GM12878 (cell line): ENCODE results near the gene COIL. TPM values are rescaled to one million over a fixed set of nuclear protein-coding genes. Genes with fewer than 3 reads are reported as not detected.

Experiments
- ATAC-seq: fragments of 200-7000 bp; cut with Tn5 transposase; 3 replicates; pipeline ENCODE4 v1.9.1; 2020; ENCODE audit warnings: mild to moderate bottlenecking, moderate library complexity
- BruUV-seq: library from RNA; stranded (reverse); fragments of 400-500 nt; replicated peaks from 2 replicates; lab custom pipeline; 2021; lab: Mats Ljungman, UMichigan
- CTCF ChIA-PET: fragments of 300-600 bp; sonication (Branson Sonifier 250); formaldehyde crosslinking; extraction: SDS; loops from one replicate; lab custom pipeline; 2021; ENCODE audit warnings: inconsistent platforms; lab: Yijun Ruan, JAX
- POLR2A ChIA-PET: fragments of 350-600 bp; formaldehyde crosslinking; extraction: SDS; loops from one replicate; lab custom pipeline; 2021; ENCODE audit warnings: inconsistent platforms; lab: Charles Lee
- RAD21 ChIA-PET: fragments of 300-600 bp; sonication (Branson Sonifier 250); formaldehyde crosslinking; loops from one replicate; lab custom pipeline; 2023; ENCODE audit warnings: antibody characterized with exemption; ENCODE audit not compliant: unreplicated experiment; lab: Charles Lee
- SMC1A ChIA-PET: fragments of 300-600 bp; sonication (Branson Sonifier 250); formaldehyde crosslinking; loops from one replicate; lab custom pipeline; 2023; ENCODE audit not compliant: unreplicated experiment, uncharacterized antibody; lab: Charles Lee
- DNase-seq: peaks from one replicate; pipeline ENCODE4 v3.0.0-alpha.2; 2011; ENCODE audit warnings: low read depth, low spot score
- FAIRE-seq: peaks from 3 replicates; lab custom pipeline; 2011; peaks lifted over from hg19 to GRCh38; lab: Jason Lieb, UNC
- H2AFZ ChIP-seq: 2 replicates; pipeline ENCODE4 v1.6.0; 2011; ENCODE audit warnings: low read depth, low read length, control low read depth; ENCODE audit not compliant: control insufficient read depth
- H3K27ac ChIP-seq: 2 replicates; pipeline ENCODE4 v1.5.1; 2011; ENCODE audit warnings: control low read depth; ENCODE audit not compliant: control insufficient read depth, insufficient read depth
- H3K27me3 ChIP-seq, 2 experiments: replicated peaks in 1 of 2; 2 replicates each; pipeline versions ENCODE4 v1.6.0 to v1.6.1; 2011; ENCODE audit warnings: low read length in 1 of 2; ENCODE audit not compliant: control insufficient read depth in 2 of 2, insufficient read depth in 2 of 2
- H3K36me3 ChIP-seq, 2 experiments: 2 replicates each; pipeline ENCODE4 v1.5.1; 2011; ENCODE audit warnings: low read length in 1 of 2; ENCODE audit not compliant: control insufficient read depth in 2 of 2, insufficient read depth in 2 of 2
- H3K4me1 ChIP-seq: 2 replicates; pipeline ENCODE4 v1.6.1; 2011; ENCODE audit warnings: mild to moderate bottlenecking, low read length, moderate library complexity, mixed read lengths; ENCODE audit not compliant: control insufficient read depth, insufficient read depth
- H3K4me2 ChIP-seq: 2 replicates; pipeline ENCODE4 v1.6.0; 2011; ENCODE audit warnings: control low read depth; ENCODE audit not compliant: control insufficient read depth, insufficient read depth
- H3K4me3 ChIP-seq: fragments of 200-600 bp; sonication (generic); 2 replicates; pipeline ENCODE4 v1.5.1; 2016
- H3K79me2 ChIP-seq: 2 replicates; pipeline ENCODE4 v1.6.0; 2011; ENCODE audit warnings: low read length; ENCODE audit not compliant: control insufficient read depth, insufficient read depth
- H3K9ac ChIP-seq: 2 replicates; pipeline ENCODE4 v1.8.0; 2011; ENCODE audit warnings: low read length, control low read depth, mixed read lengths; ENCODE audit not compliant: control insufficient read depth, insufficient read depth
- H3K9me3 ChIP-seq: replicated peaks from 3 replicates; pipeline ENCODE4 v1.5.1; 2011; ENCODE audit warnings: mild to moderate bottlenecking, low read length; ENCODE audit not compliant: control insufficient read depth, insufficient read depth
- H4K20me1 ChIP-seq: 2 replicates; pipeline ENCODE4 v1.6.0; 2011; ENCODE audit not compliant: control insufficient read depth, insufficient read depth
- ATF7 ChIP-seq: fragments of 450-650 bp; IDR thresholded peaks from 2 replicates; pipeline ENCODE4 v1.6.1; 2016; ENCODE audit warnings: low read depth, mild to moderate bottlenecking
- ETV6 ChIP-seq, 2 experiments: fragments of 450-650 bp in 1 of 2; IDR thresholded peaks in 1 of 2; conservative IDR thresholded peaks in 1 of 2; 2 replicates each; pipeline ENCODE4 v1.6.1; 2014; ENCODE audit warnings: antibody characterized with exemption in 1 of 2, borderline replicate concordance in 1 of 2, low read depth in 1 of 2, mild to moderate bottlenecking in 1 of 2, moderate library complexity in 1 of 2
- IKZF1 ChIP-seq: fragments of 450-650 bp; conservative IDR thresholded peaks from 2 replicates; pipeline ENCODE4 v1.6.1; 2017; ENCODE audit warnings: antibody characterized with exemption, mild to moderate bottlenecking
- MEF2A ChIP-seq: IDR thresholded peaks from 2 replicates; pipeline ENCODE4 v1.6.1; 2011; ENCODE audit warnings: low read depth, mild to moderate bottlenecking, low read length, moderate library complexity; ENCODE audit not compliant: insufficient read depth
- MEF2B ChIP-seq: fragments of 450-650 bp; IDR thresholded peaks from 2 replicates; pipeline ENCODE4 v1.6.1; 2018; ENCODE audit warnings: mild to moderate bottlenecking, moderate library complexity; ENCODE audit not compliant: partially characterized antibody, poor library complexity, severe bottlenecking
- MYB ChIP-seq: fragments of 150-350 bp; IDR thresholded peaks from 2 replicates; pipeline ENCODE4 v1.6.1; 2014; ENCODE audit warnings: mild to moderate bottlenecking, low read depth, low read length, borderline replicate concordance
- NFXL1 ChIP-seq: fragments of 450-650 bp; IDR thresholded peaks from 2 replicates; pipeline ENCODE4 v1.6.1; 2017; ENCODE audit warnings: antibody characterized with exemption, mild to moderate bottlenecking, borderline replicate concordance
- NR2F1 ChIP-seq: fragments of 450-650 bp; conservative IDR thresholded peaks from 2 replicates; pipeline ENCODE4 v1.6.1; 2017; ENCODE audit warnings: mild to moderate bottlenecking
- PAX8 ChIP-seq: fragments of 450-650 bp; IDR thresholded peaks from 2 replicates; pipeline ENCODE4 v1.6.1; 2017; ENCODE audit warnings: mild to moderate bottlenecking, moderate library complexity
- TAF1 ChIP-seq: IDR thresholded peaks from 2 replicates; pipeline ENCODE4 v1.6.1; 2011; ENCODE audit warnings: mild to moderate bottlenecking, low read depth, low read length, borderline replicate concordance
- TCF3 ChIP-seq: IDR thresholded peaks from 2 replicates; pipeline ENCODE4 v1.6.1; 2012; ENCODE audit warnings: low read depth, mild to moderate bottlenecking, low read length, borderline replicate concordance; ENCODE audit not compliant: insufficient read depth
- ZNF24 ChIP-seq: fragments of 450-650 bp; IDR thresholded peaks from 2 replicates; pipeline ENCODE4 v1.6.1; 2017; ENCODE audit warnings: antibody characterized with exemption, mild to moderate bottlenecking
- WGBS: methylation state at CpG from one replicate; pipeline ENCODE4 v1.1.6; 2016; ENCODE audit warnings: low lambda C conversion rate; ENCODE audit not compliant: insufficient replicate concordance, insufficient coverage; ENCODE audit errors: missing lambda C conversion rate; 5-methylcytosine and 5-hydroxymethylcytosine counted together
- in situ Hi-C: fragments of 300-500 bp; cut with MboI; formaldehyde crosslinking; loops from 9 replicates; pipeline ENCODE4 v1.14.3; 2018; ENCODE audit warnings: mixed read lengths
- intact Hi-C: fragments of 100-400 bp; cut with micrococcal nuclease; formaldehyde crosslinking; loops from one replicate; pipeline ENCODE4 v1.14.2; 2022; ENCODE audit not compliant: unreplicated experiment
- polyA plus RNA-seq, 11 experiments: library from polyadenylated mRNA; depleted of rRNA in 4 of 11; unstranded in 6 of 11; stranded (reverse) in 5 of 11; fragments of >200 nt; fragmentation: Nextera tagmentation in 4 of 11; fragmentation: Illumina TruSeq in 1 of 11; extraction: Ambion mirVana in 4 of 11; extraction: Trizol in 1 of 11; gene quantifications; 1 replicate in 1 of 11; 2 replicates in 10 of 11; pipeline versions ENCODE4 v1.2.1 to v1.2.3, GENCODE V29; 2011 to 2016; ENCODE audit warnings: inconsistent platforms in 2 of 11, missing spikeins in 2 of 11, low read depth in 1 of 11
- total RNA-seq, 4 experiments: library from RNA; depleted of rRNA in 3 of 4; stranded (reverse); fragments of >200 nt in 3 of 4; fragmentation: Illumina TruSeq in 1 of 4; extraction: Trizol in 1 of 4; gene quantifications; 2 replicates each; pipeline versions ENCODE4 v1.2.1 to v1.2.3, GENCODE V29; 2013 to 2021
- TF ChIP-seq, protein P1 (sequence below): fragments of 450-650 bp; IDR thresholded peaks from 2 replicates; pipeline ENCODE4 v1.6.1; 2017; ENCODE audit warnings: mild to moderate bottlenecking, moderate library complexity
- TF ChIP-seq, protein P2 (sequence below): fragments of 450-650 bp; formaldehyde crosslinking; IDR thresholded peaks from 2 replicates; pipeline ENCODE4 v1.4.0; 2020; ENCODE audit warnings: mild to moderate bottlenecking, moderate library complexity

COIL gene
- total and polyA plus RNA-seq, 10 of the 15 experiments (the other 5 are each of a cell fraction or from before 2014, with no cell fraction given), result 13.7 to 24.3 (median 17.4) TPM

DNA sequence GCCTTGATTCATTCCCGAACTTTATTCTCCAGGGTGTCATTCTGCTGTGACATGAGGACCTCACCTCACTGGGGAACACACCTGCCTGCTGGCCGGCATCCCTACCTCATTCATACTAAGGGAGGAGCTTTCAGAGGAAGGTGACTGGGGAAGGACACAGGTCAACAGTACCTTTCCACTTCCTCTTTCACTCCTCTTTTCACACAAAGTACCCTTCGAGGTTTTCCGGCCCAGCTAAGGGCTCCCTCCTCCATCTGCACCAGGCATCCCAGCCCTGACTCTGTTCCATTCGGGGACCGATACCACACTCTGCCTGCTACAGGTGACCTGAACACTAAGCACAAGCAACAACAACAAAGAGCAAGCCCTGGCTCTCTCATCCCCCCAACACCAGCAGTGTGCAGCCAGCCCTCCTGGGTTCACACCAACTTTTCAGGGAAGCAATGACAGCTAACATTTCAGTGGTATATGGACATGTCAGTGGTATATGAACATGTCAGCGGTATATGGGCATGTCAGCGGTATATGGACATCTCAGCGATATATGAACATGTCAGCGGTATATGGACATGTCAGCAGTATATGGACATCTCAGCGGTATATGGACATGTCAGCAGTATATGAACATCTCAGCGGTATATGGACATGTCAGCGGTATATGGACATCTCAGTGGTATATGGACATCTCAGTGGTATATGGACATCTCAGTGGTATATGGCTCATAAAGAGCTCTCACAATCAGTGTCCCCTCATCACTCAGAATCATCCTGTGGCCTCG is 63.0 kb downstream of the COIL start:
- RAD21 ChIA-PET, result interaction anchor here (0.7 to 1.1 kb wide), 2 partner anchors 13 to 64 kb away, joined by 3 to 4 read pairs; partner anchors contain the start of genes C17orf67 and DGKE
- BruUV-seq, result TSS peak; percentile 42
- TF ChIP-seq TAF1 (no peak), MEF2B (no peak), IKZF1 (no peak; the same call in 1 of the 2 replicates), ETV6 (conservative IDR thresholded peaks at IDR 0.05 in 1 of 2, IDR thresholded peaks at IDR 0.05 in 1 of 2; ENCODE audit: borderline replicate concordance in 1 of 2, low read depth in 1 of 2) (peak in 1 of 2 experiments; percentile 75; a peak in 1 of 4 replicates), PAX8 (no peak), MEF2A (no peak), ATF7 (no peak), NR2F1 (peak; percentile 62), ZNF24 (no peak), NFXL1 (no peak), TCF3 (no peak), MYB (no peak)
- TF ChIP-seq, protein P1, sequence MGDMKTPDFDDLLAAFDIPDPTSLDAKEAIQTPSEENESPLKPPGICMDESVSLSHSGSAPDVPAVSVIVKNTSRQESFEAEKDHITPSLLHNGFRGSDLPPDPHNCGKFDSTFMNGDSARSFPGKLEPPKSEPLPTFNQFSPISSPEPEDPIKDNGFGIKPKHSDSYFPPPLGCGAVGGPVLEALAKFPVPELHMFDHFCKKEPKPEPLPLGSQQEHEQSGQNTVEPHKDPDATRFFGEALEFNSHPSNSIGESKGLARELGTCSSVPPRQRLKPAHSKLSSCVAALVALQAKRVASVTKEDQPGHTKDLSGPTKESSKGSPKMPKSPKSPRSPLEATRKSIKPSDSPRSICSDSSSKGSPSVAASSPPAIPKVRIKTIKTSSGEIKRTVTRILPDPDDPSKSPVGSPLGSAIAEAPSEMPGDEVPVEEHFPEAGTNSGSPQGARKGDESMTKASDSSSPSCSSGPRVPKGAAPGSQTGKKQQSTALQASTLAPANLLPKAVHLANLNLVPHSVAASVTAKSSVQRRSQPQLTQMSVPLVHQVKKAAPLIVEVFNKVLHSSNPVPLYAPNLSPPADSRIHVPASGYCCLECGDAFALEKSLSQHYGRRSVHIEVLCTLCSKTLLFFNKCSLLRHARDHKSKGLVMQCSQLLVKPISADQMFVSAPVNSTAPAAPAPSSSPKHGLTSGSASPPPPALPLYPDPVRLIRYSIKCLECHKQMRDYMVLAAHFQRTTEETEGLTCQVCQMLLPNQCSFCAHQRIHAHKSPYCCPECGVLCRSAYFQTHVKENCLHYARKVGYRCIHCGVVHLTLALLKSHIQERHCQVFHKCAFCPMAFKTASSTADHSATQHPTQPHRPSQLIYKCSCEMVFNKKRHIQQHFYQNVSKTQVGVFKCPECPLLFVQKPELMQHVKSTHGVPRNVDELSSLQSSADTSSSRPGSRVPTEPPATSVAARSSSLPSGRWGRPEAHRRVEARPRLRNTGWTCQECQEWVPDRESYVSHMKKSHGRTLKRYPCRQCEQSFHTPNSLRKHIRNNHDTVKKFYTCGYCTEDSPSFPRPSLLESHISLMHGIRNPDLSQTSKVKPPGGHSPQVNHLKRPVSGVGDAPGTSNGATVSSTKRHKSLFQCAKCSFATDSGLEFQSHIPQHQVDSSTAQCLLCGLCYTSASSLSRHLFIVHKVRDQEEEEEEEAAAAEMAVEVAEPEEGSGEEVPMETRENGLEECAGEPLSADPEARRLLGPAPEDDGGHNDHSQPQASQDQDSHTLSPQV, result no peak
- TF ChIP-seq, protein P2, sequence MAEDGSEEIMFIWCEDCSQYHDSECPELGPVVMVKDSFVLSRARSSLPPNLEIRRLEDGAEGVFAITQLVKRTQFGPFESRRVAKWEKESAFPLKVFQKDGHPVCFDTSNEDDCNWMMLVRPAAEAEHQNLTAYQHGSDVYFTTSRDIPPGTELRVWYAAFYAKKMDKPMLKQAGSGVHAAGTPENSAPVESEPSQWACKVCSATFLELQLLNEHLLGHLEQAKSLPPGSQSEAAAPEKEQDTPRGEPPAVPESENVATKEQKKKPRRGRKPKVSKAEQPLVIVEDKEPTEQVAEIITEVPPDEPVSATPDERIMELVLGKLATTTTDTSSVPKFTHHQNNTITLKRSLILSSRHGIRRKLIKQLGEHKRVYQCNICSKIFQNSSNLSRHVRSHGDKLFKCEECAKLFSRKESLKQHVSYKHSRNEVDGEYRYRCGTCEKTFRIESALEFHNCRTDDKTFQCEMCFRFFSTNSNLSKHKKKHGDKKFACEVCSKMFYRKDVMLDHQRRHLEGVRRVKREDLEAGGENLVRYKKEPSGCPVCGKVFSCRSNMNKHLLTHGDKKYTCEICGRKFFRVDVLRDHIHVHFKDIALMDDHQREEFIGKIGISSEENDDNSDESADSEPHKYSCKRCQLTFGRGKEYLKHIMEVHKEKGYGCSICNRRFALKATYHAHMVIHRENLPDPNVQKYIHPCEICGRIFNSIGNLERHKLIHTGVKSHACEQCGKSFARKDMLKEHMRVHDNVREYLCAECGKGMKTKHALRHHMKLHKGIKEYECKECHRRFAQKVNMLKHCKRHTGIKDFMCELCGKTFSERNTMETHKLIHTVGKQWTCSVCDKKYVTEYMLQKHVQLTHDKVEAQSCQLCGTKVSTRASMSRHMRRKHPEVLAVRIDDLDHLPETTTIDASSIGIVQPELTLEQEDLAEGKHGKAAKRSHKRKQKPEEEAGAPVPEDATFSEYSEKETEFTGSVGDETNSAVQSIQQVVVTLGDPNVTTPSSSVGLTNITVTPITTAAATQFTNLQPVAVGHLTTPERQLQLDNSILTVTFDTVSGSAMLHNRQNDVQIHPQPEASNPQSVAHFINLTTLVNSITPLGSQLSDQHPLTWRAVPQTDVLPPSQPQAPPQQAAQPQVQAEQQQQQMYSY (CRISPR knock-in tag), result no peak

More for the DNA sequence above, 63.0 kb downstream of the COIL start:
- Histone ChIP-seq H3K4me2 (peak overlapping the region; percentile 59), H3K4me1 (peaks cover 27% of the 10 kb centered on the region), H4K20me1 (peaks cover 12% of the 10 kb centered on the region), H3K27me3 (no peaks in the 10 kb centered on the region), H3K9ac (no peak overlapping the region; the same call in 1 of the 2 replicates), H3K27ac (peak overlapping the region; percentile 4; the same call in 1 of the 2 replicates), H3K4me3 (no peak overlapping the region), H3K36me3 (peaks cover 63 to 76% of the 10 kb centered on the region in 2 experiments), H3K9me3 (no peaks in the 10 kb centered on the region; the same call in 2 of the 3 replicates), H2AFZ (no peak overlapping the region), H3K79me2 (peaks cover 27% of the 10 kb centered on the region)
- ChIA-PET CTCF (interaction anchor here (0.7 to 1.7 kb wide), 2 partner anchors 16 to 797 kb away, joined by 3 to 5 read pairs; partner anchors contain the start of gene TRIM25), POLR2A (interaction anchor here (0.6 to 1.3 kb wide), 4 partner anchors 8 to 30 kb away, joined by 3 to 4 read pairs (median 4); no protein-coding TSS in a partner anchor), SMC1A (interaction anchor here (1.0 kb wide), 1 partner anchor 11 kb away, joined by 6 read pairs; no protein-coding TSS in a partner anchor)
- ATAC-seq (peak; percentile 80), FAIRE-seq (no peak), DNase-seq (no peak)
- in situ Hi-C loops, result no loop called here
- intact Hi-C loops, result no loop called here
- WGBS, result 54% methylated on average over 14 of the region's 14 CpGs
